NCI-H82 (cell line): Measurements from ENCODE around the gene TPM4.
"Not testable (repeated sequence)": the region's sequence is repeated elsewhere in the genome, so short reads cannot be mapped to it uniquely, and the experiment has no call there.

ENCODE experiments used
- DNase-seq: peaks from one replicate; lab custom pipeline; 2025; lab: John Stamatoyannopoulos, UW

The TPM4 gene

GRCh38 chr19:16098821-16099220 is 22.5 kb downstream of the TPM4 start:
- DNase-seq = no peak

- DNase-seq = not testable (repeated sequence)
These were observed 23.1 kb downstream of the TPM4 start for GRCh38 chr19:16099314-16099965.

- no peak for DNase-seq
These were observed 24.2 kb downstream of the TPM4 start for GRCh38 chr19:16100524-16100923.

- DNase-seq = no peak
These were observed 28.4 kb downstream of the TPM4 start for GRCh38 chr19:16104722-16105121.

- DNase-seq = peak; percentile 25
These were observed 29.8 kb downstream of the TPM4 start for GRCh38 chr19:16106121-16106520.

- DNase-seq = peak; percentile 100
These were observed 35.0 kb downstream of the TPM4 start, which contains the start of gene RAB8A for GRCh38 chr19:16111160-16111908. TSS of gene RAB8A (plus strand) at chr19:16111889. CDS start at chr19:16111902, 13 bp downstream.

- DNase-seq = no peak
These were observed 35.8 kb downstream of the TPM4 start for GRCh38 chr19:16111909-16112752.

- no peak for DNase-seq
These were observed 36.5 kb downstream of the TPM4 start for GRCh38 chr19:16112778-16113177.

- DNase-seq = peak; percentile 55
These were observed 37.4 kb downstream of the TPM4 start for GRCh38 chr19:16113727-16114126.

GRCh38 chr19:16115301-16116039 is 39.2 kb downstream of the TPM4 start:
- DNase-seq = no peak

GRCh38 chr19:16116067-16116466 is 39.8 kb downstream of the TPM4 start:
- DNase-seq = no peak

GRCh38 chr19:16117594-16118033 is 41.3 kb downstream of the TPM4 start:
- no peak for DNase-seq

- no peak for DNase-seq
These were observed 42.3 kb downstream of the TPM4 start for GRCh38 chr19:16118489-16119033.

GRCh38 chr19:16119075-16119857 is 43.0 kb downstream of the TPM4 start:
- DNase-seq = not testable (repeated sequence)

- DNase-seq = no peak
These were observed 44.8 kb downstream of the TPM4 start for GRCh38 chr19:16121141-16121540.

- no peak for DNase-seq
These were observed 45.7 kb downstream of the TPM4 start for GRCh38 chr19:16121967-16122366.

- DNase-seq = no peak
These were observed 48.7 kb downstream of the TPM4 start for GRCh38 chr19:16124953-16125352.

GRCh38 chr19:16125737-16126495 is 49.6 kb downstream of the TPM4 start:
- DNase-seq = no peak

- no peak for DNase-seq
These were observed 50.8 kb downstream of the TPM4 start for GRCh38 chr19:16127080-16127479.
